Choroid plexus epithelial cell (primary cell): ENCODE results near the gene ANKRD35.

Experiments
- DNase-seq: peaks from one replicate; pipeline ENCODE4 v3.0.0-alpha.2; 2010; ENCODE audit warnings: low read depth
- H3K4me3 ChIP-seq: 2 replicates; pipeline ENCODE4 v1.5.1; 2011; ENCODE audit warnings: low read depth, mild to moderate bottlenecking, control low read depth, low read length, moderate library complexity
- TF ChIP-seq, protein P1 (sequence below): conservative IDR thresholded peaks from 2 replicates; pipeline ENCODE4 v1.5.1; 2011; ENCODE audit warnings: low read depth, mild to moderate bottlenecking, control low read depth, inconsistent platforms, low read length, moderate library complexity

ANKRD35 gene

DNA sequence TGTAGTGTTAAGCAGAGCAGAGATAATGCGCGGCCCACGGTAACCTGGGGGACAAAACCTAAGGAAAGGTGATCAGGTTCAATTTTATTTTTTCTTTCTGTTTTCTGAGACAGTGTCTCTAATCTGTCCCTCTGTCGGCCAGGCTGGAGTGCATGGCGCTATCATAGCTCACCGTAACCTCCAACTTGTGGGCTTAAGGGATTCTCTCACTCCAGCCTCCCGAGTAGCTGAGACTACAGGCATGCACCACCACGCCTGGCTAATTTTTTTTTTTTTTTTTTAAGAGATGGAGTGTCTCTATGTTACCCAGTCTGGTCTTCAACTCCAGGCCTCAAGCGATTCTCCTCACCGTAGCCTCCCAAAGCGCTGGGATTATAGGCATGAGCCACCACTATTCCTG is 724 bp upstream of the ANKRD35 start:
- TF ChIP-seq, protein P1, sequence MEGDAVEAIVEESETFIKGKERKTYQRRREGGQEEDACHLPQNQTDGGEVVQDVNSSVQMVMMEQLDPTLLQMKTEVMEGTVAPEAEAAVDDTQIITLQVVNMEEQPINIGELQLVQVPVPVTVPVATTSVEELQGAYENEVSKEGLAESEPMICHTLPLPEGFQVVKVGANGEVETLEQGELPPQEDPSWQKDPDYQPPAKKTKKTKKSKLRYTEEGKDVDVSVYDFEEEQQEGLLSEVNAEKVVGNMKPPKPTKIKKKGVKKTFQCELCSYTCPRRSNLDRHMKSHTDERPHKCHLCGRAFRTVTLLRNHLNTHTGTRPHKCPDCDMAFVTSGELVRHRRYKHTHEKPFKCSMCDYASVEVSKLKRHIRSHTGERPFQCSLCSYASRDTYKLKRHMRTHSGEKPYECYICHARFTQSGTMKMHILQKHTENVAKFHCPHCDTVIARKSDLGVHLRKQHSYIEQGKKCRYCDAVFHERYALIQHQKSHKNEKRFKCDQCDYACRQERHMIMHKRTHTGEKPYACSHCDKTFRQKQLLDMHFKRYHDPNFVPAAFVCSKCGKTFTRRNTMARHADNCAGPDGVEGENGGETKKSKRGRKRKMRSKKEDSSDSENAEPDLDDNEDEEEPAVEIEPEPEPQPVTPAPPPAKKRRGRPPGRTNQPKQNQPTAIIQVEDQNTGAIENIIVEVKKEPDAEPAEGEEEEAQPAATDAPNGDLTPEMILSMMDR: no peak
- DNase-seq: no peak
- H3K4me3 ChIP-seq: peak overlapping the region; percentile 77

DNA sequence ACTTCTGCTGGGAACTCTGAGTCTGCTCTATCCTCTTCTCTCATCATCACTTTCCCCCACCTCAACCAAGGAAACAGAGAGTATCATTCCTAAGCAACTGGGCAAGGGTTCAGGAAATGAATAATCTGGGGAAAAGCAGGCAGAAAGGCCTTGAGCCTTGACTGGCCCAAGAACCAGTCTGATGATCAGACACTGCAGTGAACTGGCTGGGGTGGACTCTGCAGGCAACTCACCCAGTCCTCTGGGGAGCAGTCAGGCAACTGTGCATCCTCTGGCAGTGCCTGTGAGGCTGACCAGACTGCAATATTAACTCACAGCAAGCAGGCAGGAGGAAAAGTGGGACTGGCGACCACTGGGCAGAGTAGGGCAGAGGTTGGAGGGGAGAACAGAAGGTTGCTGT is 991 bp downstream of the ANKRD35 start:
- TF ChIP-seq, protein P1: no peak
- H3K4me3 ChIP-seq: no peak overlapping the region
- no peak for DNase-seq

DNA sequence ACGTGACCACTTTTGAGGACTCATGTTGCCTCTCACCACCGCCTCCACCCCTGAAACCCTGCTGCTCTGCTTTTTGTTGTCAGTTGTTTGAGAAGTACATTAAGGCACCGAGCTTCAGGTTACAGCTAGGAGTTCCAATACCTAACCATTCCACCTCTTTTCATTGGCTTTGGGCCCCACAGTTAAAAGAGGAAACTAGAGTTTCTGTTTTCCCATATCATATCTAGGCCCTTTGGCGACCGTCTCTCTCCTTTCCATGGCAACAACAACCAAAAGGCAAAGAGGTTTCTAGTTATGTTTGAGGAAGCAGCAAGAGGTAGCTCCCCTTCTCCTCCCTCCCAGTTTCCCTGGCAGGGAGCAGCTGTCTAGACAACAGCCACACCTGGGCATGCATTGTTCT is 5.9 kb downstream of the ANKRD35 start:
- TF ChIP-seq, protein P1: no peak
- no peak overlapping the region for H3K4me3 ChIP-seq
- no peak for DNase-seq

DNA sequence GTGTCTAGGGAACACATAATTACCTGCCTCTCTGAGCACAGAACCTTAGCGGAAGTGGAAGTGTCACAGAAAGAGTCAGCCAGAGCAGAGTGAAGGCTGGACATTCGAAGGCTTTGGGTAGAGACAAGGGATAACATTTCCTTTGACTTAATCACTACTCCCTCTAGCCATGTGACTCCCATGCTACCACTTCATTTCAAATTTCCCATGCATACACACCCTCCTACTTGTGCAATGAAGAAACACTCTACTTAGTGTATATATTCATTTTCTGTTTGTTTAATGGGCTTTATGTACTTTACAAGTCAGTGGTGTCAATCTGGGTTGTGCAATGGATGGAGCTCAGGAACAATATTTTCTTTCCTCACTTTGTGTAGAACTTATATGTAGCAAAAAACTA is 6.9 kb downstream of the ANKRD35 start:
- TF ChIP-seq, protein P1: no peak
- DNase-seq: peak; percentile 55
- H3K4me3 ChIP-seq: no peak overlapping the region

DNA sequence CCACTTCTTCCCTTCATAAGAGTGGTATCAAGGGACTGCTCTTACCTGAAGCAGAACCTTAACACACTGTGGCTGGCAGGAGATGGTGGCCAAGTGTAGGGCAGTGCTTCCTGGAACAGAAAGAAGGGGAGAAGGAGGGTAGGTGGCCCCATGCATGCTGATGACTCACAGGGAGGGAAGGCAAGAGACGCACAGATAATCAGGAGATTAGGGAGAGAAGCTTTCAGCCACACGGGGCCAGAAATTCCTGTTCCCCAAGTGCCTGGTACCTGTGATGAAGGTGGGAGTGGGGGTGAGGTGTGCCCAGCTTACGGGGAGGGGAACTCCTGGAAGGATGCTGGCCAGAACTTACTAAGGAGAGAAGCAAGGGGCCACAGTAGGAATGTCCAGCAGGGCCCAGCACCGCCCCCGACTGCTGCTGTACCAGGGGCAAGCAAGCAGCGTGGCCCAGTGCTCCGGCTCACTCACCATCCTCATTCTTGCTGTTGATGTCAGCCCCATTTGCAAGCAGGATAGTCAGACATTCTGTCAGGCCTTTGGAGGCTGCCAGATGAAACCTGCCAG is 7.7 kb downstream of the ANKRD35 start:
- peak; percentile 26 for DNase-seq
- no peak overlapping the region for H3K4me3 ChIP-seq
- TF ChIP-seq, protein P1: no peak

DNA sequence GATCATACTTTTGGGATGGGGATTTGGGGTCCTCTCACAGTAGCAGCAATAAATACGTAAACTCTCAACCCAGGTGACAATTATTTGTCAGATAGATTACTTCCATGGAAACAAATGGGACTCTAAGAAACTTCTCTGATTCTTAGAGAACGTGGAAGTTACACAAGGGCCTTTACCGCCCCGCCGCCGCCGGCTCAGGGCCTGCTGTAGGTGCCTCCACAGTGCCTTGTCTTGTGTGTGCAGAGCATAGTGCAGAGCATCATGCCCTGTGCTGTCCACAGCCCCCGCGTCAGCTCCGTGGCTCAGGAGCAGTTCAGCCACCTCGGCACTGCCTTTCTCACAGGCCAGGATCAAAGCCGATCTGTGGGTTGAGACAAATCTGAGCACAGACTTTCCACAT is 11.0 kb downstream of the ANKRD35 start:
- TF ChIP-seq, protein P1: no peak
- DNase-seq: no peak
- no peak overlapping the region for H3K4me3 ChIP-seq
